Measurements from ENCODE around the gene ADPGK.

Gene ADPGK

DNA sequence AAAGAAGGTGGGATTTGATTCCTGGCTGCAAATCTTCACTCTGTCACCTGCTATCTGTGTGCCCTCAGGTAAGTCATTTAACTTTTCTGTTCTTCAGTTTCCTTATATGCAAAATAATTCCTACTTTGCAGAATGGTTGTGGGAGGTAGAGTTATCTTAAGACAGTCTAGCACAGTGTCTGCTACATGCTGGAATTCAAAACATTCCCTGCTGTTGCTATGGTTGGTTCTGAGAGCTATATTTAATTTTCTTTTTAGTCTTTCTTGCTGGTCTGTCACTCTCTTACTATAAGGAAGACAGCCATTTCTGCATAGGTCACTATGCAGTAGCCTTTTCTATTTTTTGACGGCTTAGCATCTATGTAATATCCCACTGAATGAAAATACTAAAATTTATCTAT lies 4.0 kb upstream of the ADPGK start:
- no peak for DNase-seq

DNA sequence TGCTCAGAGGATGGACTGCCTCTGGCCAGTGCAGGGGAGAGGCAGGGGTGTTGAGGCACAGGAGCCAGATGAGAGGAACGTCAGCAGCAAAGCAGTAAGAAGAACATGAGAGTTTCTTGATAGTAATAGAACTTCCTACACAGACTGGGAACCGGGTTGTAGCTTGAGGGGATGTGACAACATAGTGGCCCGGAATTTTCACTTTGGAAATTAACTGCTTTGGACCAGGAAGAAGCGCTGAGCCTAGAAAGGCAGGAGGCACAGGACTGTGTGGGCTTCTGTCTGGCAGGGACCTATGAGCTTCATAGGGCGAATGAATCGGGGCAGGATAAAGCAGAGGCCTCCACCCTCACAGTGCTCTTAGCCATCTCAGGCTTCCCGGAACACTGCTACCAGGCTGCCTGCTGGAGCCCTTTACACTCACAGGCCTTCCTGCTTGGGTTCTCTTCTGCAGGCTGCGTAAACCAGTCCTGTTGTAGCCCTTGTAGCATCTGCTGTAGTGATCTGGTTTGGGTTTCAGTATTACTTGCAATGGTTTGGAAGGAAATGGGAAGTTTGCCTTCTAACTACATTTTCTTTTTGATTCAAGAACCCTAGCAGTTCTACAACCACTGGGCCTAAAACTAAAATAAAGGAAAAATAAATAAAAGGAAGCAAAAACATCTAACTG lies 3.3 kb upstream of the ADPGK start:
- no peak for DNase-seq

DNA sequence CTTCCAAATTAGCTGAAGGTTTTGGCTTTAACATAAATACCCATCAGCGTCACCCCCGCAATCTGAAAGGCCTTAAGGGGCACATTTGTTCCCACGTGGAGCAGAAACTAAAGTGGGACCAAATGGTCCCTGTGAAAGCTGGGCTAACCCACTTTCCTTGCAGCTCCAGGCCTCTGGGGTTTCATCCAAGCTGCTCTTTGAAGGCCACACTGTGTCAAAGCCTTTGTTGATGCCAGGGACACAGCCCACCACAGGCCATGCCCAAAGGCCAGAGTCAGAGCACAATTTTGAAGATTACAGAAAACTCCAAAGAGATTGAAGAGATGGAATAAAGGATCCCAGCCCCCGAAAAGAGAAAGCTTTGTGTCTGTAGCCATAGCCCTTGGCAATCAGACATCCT lies 2.7 kb upstream of the ADPGK start:
- no peak for DNase-seq

DNA sequence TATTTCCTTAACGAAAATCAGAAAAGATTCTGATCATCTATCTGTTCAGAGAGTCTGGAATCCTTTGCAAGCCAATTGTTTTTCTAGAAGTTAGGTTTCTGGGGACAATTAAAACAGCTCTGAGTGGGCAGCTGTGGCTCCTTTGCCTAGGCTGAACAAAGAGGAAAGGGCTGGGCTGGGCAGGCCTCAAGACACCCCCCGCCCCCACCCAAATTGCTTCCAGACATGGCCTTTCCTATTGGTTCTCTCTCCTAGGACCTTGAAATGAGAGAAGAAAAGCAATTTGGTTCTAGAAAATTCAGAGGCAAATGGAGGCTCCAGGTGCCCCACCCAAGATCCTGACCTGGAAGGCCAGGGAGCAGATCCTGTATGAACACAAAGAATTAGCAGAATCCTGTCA lies 2.3 kb upstream of the ADPGK start:
- DNase-seq: no peak

DNA sequence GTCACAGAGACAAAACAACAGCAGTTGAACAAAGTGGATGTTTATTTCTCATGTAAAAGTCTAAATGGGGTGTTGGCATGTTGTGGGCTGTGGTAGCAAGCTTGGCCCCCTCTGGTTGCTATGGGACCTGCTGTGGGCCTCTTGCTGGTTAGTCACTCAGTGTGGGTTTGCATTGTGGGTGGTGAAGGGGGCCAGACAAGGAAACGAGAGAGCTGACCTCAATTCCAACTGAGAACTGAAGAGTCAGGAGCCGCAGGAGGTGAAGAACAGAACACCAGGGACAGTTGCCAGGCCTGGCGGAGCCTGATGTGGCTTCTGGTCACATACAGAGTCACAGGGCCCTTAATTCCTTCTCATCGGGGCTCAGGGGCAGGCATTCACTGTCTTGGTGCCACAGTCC lies 1.9 kb upstream of the ADPGK start:
- DNase-seq: peak; percentile 71

DNA sequence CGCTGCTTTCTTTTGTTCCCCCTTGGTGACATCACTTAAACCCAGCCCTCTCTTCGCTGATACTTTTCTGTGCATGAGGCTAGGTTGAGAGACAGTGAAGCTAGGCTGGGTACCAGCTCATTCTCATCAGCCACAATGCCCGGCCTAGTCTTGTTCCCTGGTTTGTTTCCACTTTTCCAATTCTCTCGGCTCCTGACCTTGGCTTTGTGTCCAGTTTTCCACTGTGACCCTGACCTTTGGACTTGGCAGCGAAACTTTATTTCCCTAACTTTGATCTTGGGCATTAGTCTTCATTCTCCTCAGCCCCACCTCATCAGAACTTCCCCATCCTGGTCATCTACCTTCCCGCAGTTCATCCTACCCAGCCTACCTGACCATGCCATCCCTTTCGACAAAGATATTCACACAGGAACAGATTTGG lies 908 bp upstream of the ADPGK start:
- DNase-seq: no peak

DNA sequence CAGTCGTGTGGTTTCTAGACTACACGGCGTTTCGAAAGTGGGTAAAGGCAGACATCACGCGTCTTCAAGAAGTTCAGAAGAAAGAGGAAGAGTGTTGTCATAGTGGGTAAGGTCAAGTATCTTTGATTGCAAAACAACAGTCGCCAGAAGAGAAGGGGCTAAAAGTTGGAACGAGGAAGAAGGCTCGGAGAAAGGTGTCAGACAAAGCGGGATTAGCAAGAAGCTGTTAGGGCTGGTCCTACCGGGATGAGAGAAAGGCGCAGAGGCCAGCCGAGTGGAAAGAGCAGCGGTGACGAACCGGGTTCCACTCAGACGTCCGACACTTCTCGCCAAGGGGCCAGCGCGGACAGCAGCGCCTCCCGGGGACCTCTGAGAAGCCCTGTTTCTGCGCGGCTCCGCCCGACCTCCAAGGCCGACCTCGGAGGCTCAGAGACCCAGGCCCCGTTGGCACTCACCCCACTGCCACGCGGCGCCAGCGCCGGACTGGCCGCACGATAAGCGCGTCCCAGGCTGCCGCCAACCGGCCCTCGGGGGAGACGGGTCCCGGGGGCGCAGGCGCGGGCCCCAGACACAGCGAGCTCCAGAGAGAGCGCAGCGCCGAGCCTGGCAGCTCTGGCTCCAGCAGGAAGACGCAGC lies 436 bp downstream of the ADPGK start:
- DNase-seq: peak; percentile 51

DNA sequence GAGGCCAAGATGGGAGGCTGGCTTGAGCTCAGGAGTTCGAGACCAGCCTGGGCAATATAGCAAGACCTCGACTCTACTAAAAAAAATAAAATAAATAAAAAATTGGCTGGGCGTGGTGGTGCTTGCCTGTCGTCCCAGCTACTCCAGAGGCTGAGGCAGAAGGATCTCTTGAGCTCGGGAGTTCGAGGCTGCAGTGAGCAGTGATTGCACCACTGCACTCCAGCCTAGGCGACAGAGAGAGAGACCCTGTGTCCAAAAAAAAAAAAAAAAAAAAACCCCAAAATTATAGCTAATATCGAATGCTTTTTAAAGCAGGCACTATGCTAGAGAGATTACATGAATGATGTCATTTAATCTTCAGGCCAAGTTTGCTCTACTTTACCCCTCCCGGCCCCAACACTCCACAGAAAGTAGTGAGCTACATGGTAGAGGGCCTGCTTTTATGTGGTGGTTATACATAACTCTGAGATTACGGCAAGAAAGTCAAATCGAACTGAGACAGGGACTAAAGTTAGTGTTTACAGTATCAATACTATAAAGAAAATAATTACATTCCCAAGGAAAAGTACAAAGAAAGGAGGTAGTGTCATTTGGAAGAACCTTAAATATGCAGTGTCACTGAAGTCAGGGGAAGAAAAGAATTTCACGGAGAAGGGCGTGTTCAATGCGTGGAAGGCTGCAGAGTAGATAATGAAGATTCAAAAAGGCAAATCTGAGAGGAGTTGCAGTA lies 1.1 kb downstream of the ADPGK start:
- DNase-seq: peak; percentile 25

DNA sequence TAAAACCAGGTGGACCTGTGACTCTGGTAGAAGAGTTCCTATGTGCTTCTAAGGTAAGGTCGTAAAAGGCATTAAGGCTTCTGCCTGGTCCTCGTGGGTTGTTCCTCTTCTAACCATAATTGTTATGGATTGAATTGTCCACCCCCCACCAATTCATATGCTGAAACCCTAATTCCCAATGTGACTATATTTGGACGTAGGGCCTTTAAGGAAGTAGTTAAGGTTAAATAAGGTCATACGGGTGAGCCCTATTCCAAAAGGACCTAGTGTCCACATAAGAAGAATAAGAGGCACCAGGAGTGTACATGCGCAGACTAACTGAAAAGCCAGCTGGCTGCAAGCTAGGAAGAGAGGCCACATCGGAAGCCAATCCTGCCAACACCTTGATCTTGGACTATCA lies 1.9 kb downstream of the ADPGK start:
- no peak for DNase-seq

DNA sequence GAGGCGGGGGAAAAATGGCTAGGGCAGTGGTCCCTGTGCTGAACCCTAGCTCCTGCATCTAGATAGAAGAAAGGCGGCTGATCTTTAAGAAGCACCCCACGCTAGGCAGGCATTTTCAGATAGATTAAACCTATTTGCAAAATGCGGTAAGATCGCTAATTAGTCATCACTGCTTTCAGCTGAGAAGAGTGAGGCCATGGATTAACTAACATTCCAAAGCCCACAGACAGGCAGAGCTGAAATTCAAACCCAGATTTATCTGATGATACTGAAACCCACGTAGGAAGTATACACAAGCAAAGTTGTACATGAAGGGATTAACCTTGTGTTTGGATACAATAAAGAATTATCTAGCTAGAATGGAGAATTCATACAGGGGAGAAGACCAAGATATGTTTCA lies 4.8 kb downstream of the ADPGK start:
- DNase-seq: no peak

DNA sequence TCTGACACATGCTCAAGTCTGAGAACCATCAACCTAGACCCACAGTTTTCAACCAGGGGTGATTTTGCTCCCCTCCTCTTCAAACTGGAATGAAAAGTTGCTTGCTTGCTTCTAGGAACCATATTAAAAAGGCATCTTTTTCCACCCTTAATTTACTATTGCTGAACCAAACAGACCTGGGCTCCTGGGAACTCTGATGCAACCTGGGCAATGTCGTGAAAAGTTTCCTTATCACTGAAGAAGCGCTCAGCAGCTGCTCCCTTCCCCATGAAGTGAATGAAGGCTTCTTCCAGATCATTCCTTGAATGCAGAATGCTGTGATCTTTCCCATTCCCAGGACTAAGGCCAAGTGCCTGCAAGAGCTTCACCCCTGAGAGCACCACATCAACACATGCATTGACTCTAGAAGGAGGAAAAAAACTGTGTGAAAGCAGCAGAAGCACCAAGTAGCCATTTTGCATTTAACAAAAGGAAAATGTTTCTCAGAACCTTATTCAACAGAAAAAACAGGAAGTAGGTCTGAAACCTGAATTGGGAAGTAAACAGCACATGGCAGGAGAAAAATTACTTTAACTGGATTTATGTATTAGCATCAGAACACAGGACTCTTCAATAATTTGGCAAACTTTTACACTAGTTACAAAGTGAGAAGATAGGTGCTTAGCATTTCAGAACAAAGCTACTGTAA lies 8.7 kb downstream of the ADPGK start:
- DNase-seq: no peak

DNA sequence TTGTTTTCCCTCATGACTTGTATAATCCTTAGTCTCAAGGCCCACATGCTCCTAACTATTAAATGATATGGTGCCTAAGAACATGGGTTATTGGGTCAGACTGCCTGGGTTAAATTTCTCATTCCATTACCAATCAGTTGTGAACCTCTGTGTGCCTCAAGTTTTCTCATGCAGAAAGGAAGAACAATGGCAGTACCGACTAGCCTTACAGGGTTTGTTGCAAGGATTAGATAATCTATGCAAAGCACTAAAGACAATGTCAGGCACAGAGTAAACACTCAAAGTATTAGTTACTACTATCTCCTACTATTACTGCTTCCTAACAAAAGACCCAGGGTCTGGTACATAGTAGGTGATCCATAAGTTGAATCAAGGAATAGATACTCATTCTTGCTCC lies 12.2 kb downstream of the ADPGK start:
- no peak for DNase-seq

DNA sequence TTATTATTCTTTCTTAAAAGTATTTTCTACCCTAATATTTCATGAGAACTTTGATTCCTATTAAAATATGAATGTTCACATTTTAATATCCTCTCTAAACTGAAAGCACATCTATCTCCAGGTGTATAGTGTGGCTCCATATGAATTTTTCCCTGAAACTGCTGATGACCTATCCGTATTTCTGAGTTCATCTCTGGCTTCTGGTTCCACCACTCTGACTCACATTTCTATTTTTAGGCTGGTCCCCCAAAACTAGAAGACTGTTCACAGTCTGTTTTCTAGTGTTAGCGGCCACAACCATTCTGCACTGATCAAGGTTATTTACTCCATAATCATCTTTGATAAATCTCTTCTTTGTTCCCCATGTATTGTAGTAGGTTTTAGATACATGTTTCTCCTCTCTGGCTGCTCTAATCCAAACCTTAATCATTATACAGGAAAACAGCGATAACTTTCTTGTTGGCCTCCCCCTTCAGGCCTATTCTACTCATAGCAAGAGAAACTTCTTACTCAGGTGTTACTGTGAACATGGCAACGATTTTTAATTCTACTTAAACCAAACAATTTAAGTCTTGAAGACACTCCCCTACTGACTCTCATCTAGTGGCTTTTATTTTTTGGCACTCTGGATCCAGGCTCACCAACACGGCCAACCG lies 12.8 kb downstream of the ADPGK start:
- no peak for DNase-seq

DNA sequence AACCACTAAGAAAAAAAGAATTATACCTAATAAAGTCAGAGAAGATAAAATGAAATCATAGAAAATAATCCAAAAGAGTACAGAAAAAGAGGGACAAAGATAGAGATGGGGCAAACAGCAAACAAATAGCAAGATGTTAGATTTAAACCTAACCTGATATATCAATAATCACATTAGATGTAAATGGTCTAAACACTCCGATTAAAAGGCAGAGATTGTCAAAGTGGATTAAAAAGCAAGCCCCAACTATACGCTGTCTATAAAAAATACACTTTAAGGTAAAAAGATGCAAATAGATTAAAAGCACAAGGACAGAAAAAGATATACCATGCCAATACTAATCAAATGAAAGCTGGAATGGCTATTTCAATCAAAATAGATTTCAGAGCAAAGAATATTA lies 16.8 kb downstream of the ADPGK start:
- no peak for DNase-seq

DNA sequence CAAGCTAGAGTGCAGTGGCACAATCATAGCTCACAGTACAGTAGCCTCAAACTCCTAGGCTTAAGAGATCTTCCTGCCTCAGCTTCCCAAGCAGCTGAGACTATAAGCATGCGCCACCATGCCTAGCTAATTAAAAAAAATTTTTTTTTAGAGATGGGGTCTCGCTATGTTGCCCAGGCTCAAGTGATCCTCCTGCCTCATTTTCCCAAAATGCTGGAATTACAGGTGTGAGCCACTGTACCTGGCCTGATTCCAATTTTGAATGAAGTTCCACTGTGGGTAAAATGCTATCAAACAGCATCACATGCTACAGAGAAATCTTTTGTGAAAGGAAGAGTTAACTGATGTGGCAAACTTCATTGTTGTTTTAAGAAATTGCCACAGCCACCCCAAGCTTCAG lies 17.5 kb downstream of the ADPGK start:
- no peak for DNase-seq

DNA sequence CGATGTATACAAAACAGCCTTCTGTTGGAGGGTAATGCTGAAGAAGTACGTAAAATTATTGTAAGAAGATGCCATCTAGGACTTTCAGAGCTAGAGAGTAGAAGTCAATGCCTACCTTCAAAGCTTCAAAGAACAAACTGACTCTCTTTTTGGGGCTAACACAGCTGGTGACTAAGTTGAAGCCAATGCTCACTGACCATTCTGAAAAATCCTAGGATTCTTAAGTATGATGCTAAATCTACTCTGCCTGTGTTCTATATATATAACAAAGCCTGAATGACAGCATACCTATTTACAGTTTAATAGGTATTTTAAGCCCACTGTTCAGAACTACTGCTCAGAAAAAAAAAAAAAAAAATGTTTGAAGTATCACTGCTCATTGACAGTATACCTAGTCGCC lies 18.9 kb downstream of the ADPGK start:
- no peak for DNase-seq

DNA sequence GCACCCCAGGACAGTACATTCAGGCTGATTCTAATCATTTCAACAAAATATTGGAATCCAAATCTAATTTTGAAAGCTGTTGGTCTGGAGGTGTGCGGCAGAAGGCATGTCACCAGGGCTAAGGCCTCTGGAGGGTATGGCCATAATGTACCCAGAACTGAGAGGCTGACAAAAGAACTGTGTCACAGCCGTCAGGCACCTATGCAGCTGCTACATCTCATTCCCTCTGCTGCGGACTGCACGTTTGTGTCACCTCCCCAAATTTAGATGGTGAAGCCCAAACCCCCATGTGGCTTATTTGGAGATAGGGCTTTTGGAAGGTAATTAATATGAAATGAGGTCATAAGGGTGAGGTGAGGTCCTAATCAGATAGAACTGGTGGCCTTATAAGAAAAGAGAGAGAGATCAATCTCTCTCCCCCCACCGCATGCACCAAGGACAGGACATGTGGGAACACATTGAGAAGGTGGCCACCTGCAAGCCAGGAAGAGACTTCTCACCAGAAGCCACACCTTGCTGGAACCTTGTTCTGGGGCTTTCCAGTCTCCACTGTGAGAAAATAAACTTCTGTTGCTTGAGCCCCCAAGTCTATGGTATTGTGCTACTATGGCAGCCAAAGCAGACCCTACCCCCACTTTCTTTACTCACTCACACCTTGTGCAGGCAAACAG lies 22.8 kb downstream of the ADPGK start:
- DNase-seq: no peak

DNA sequence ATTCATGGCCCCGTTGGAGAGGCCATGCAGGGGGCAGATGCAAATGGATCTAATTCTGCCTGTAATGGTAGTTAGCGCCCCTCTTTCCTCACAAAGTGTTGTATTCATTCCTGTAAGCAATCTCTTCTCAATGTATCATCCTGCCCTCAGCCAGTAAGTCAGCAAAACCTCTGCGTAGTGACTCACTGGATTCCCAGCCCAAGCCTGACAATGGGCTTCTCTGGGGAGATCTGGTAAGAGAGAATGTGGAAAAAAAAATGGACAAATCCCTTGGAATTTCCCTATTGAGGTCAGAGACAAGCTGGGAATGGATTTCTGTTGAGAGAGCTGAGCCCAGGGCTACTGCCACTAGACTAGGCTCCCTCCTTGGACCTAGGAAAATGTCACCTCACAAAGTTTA lies 25.4 kb downstream of the ADPGK start:
- DNase-seq: no peak

DNA sequence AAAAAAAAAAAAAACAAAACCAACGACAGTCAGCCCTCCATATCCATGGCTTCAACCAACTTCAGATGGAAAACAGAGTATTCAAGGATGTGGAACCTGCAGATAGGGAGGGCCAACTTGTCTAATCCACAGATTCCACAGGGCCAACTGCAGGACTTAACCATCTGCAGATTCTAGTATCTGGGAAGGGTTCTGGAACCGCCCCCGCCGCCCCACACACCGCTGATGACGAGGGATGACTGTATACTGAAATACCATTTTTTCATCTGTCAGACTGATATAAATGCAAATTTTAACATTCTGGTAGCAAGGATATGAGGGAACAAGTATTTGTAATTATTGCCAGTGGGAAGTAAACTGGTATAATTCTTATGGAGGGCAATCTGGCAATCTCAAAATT lies 29.5 kb downstream of the ADPGK start:
- no peak for DNase-seq

DNA sequence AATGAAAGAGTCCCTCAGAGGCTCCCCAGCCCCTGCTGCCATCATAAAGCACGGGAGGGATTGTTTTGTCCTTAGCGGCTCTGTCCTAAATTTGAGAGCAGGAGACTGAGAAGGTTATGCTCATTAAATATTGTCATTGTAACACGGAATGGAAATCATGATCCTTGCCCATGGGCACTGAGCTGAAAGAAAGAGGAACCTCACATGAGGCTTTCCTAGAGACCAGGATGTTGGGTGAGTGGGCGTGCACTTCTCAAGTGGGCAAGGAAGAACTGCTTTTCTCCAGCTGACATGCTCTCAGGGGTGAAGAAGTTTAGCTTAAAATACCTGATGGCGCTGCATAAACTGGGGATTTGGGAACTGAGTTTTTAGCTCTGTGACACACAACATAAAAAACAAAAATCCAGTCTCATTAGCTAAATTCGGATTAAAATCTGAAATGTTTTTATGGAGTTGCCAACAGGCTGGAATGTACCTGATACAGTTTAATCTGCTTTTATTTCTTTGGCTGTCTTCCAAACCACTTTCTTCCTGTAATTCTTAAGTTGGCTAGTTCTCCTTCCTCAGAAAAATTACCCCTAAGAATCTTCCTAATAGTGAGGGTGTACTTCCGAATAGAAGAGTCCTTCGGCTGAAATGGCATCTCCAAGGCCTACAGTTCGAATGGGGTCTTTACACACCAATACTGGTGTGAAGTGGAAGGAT lies 31.7 kb downstream of the ADPGK start:
- no peak for DNase-seq

DNA sequence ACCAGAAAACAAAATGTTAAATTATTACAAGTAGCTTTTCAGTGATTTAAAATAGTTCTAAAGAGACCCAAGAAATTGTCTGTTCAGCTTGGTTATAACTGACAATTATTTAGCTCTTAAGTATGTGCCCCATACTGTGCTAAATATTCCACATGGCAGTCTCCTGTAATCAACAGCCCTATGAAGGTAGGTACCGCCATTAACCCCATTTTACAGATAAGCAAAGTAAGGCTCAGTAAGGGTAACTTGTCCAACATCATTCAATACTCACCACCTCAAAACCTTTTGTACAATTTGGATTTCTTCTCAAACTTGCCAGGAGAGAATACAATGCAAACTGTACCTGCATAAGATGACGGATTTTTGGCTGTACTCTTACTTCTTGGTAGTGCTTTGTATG lies 33.9 kb downstream of the ADPGK start:
- DNase-seq: no peak

DNA sequence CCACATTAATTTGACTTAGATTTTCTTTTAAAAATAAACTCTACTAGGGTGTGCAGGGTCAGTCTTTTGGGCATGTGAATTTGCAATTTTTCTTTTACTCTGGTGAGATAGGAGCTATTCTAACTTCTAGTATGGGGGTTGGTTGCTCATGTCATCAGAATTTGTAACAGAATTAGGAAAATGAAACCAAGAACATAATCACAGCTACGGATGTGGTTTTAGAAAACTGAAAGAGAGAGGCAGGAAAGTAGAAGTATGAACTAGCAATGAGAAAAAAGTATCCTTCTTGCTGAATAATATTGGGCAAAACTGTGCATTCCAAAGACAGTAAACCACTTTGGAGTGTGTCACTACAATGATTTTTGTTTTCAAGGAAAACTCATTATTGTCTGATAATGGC lies 43.3 kb downstream of the ADPGK start:
- no peak for DNase-seq

Data from stimulated activated CD4-positive, alpha-beta T cell treated with anti-CD3 and anti-CD28 coated beads, Interleukin-4, amount 100 ng/mL, for 24 hours (primary cell).